Liver (tissue), 9 donors: ENCODE results near the gene OR51B4. TPM values are rescaled to one million over a fixed set of nuclear protein-coding genes. Genes with fewer than 3 reads are reported as not detected.

ENCODE experiments used
- DNase-seq: peaks from one replicate; pipeline ENCODE4 v3.0.0-alpha.2; 2017; ENCODE audit warnings: low spot score
- H3K27ac ChIP-seq, 2 donors: one replicate each; pipeline ENCODE4 v1.7.0; 2013; ENCODE audit warnings: inconsistent platforms in 2 of 2, low read length in 2 of 2, control low read depth in 1 of 2, low read depth in 1 of 2, mild to moderate bottlenecking in 1 of 2
- H3K27me3 ChIP-seq, 4 donors: one replicate each; pipeline versions ENCODE4 v1.6.1 to v1.7.0; 2013; ENCODE audit warnings: low read length in 3 of 4, inconsistent platforms in 1 of 4, mild to moderate bottlenecking in 1 of 4, moderate library complexity in 1 of 4; ENCODE audit not compliant: control insufficient read depth in 4 of 4, insufficient read depth in 4 of 4
- H3K36me3 ChIP-seq, 4 donors: one replicate each; pipeline versions ENCODE4 v1.6.1 to v1.7.0; 2013; ENCODE audit warnings: low read length in 3 of 4, mild to moderate bottlenecking in 3 of 4, low read depth in 1 of 4, moderate library complexity in 1 of 4; ENCODE audit not compliant: control insufficient read depth in 4 of 4, insufficient read depth in 3 of 4
- H3K4me1 ChIP-seq, 4 donors: one replicate each; pipeline versions ENCODE4 v1.6.1 to v1.7.0; 2013; ENCODE audit warnings: low read length in 3 of 4, mild to moderate bottlenecking in 3 of 4, moderate library complexity in 1 of 4; ENCODE audit not compliant: control insufficient read depth in 4 of 4, insufficient read depth in 4 of 4
- H3K4me3 ChIP-seq, 3 donors: one replicate each; pipeline versions ENCODE4 v1.6.1 to v1.7.0; 2013; ENCODE audit warnings: low read length in 3 of 3, control low read depth in 1 of 3, low read depth in 1 of 3, mild to moderate bottlenecking in 1 of 3
- H3K9ac ChIP-seq, 2 donors: one replicate each; pipeline ENCODE4 v1.7.0; 2013; ENCODE audit warnings: low read length in 2 of 2, mild to moderate bottlenecking in 2 of 2, moderate library complexity in 2 of 2, control low read depth in 1 of 2, low read depth in 1 of 2
- H3K9me3 ChIP-seq, 4 donors: one replicate each; pipeline versions ENCODE4 v1.6.1 to v1.7.0; 2013; ENCODE audit warnings: low read length in 3 of 4; ENCODE audit not compliant: control insufficient read depth in 4 of 4
- CTCF ChIP-seq: fragments of 150-350 bp; IDR thresholded peaks from 2 replicates; pipeline ENCODE4 v1.5.1; 2017; ENCODE audit warnings: improper control_type of control experiment, low read depth, low read length; ENCODE audit not compliant: missing input control
- EGR1 ChIP-seq, 2 donors: IDR thresholded peaks; 2 replicates each; pipeline ENCODE4 v1.6.1; 2016 to 2018; ENCODE audit warnings: antibody characterized with exemption in 2 of 2, low read depth in 2 of 2
- FOXA1 ChIP-seq: IDR thresholded peaks from 2 replicates; pipeline ENCODE4 v1.6.1; 2016; ENCODE audit warnings: antibody characterized with exemption
- FOXA2 ChIP-seq: IDR thresholded peaks from 2 replicates; pipeline ENCODE4 v1.6.1; 2016; ENCODE audit warnings: antibody characterized with exemption
- HNF4A ChIP-seq, 2 donors: conservative IDR thresholded peaks; 2 replicates each; pipeline ENCODE4 v1.6.1; 2016; ENCODE audit warnings: antibody characterized with exemption in 2 of 2, mild to moderate bottlenecking in 2 of 2
- HNF4G ChIP-seq: IDR thresholded peaks from 2 replicates; pipeline ENCODE4 v1.6.1; 2016; ENCODE audit warnings: antibody characterized with exemption
- JUND ChIP-seq, 2 donors: IDR thresholded peaks; 2 replicates each; pipeline ENCODE4 v1.6.1; 2016; ENCODE audit warnings: antibody characterized with exemption in 2 of 2
- NR2F2 ChIP-seq: IDR thresholded peaks from 2 replicates; pipeline ENCODE4 v1.6.1; 2016; ENCODE audit warnings: antibody characterized with exemption
- REST ChIP-seq: IDR thresholded peaks from 2 replicates; pipeline ENCODE4 v1.6.1; 2016; ENCODE audit warnings: antibody characterized with exemption, mild to moderate bottlenecking
- SP1 ChIP-seq: IDR thresholded peaks from 2 replicates; pipeline ENCODE4 v1.6.1; 2018; ENCODE audit warnings: antibody characterized with exemption, mild to moderate bottlenecking
- TAF1 ChIP-seq: conservative IDR thresholded peaks from 2 replicates; pipeline ENCODE4 v1.6.1; 2016; ENCODE audit warnings: antibody characterized with exemption, mild to moderate bottlenecking
- YY1 ChIP-seq: IDR thresholded peaks from 2 replicates; pipeline ENCODE4 v1.6.1; 2016; ENCODE audit warnings: antibody characterized with exemption, mild to moderate bottlenecking
- WGBS: extraction: QIAGEN DNeasy Blood & Tissue Kit; methylation state at CpG from one replicate; pipeline ENCODE4 v1.1.7; 2013; 5-methylcytosine and 5-hydroxymethylcytosine counted together
- polyA plus RNA-seq, 2 donors: library from polyadenylated mRNA; stranded (reverse) in 1 of 2; unstranded in 1 of 2; fragments of 200-250 nt in 1 of 2; fragments of >200 nt in 1 of 2; fragmentation: Nextera tagmentation in 1 of 2; extraction: Ambion mirVana in 1 of 2; gene quantifications; one replicate each; pipeline versions ENCODE4 v1.2.1 to v1.2.3, GENCODE V29; 2013 to 2015
- total RNA-seq, 2 donors: library from RNA; depleted of rRNA; stranded (reverse); fragments of >200 nt; gene quantifications; one replicate each; pipeline ENCODE4 v1.2.3, GENCODE V29; 2014
- TF ChIP-seq, protein P1 (sequence below): IDR thresholded peaks from 2 replicates; pipeline ENCODE4 v1.6.1; 2016; ENCODE audit warnings: antibody characterized with exemption
- donor health status: healthy.
- donor health status: healthy.
- donor health status: healthy.
- donor health status: healthy.
- donor health status: healthy.

Gene OR51B4
- total and polyA plus RNA-seq, 4 donors, result not detected

DNA sequence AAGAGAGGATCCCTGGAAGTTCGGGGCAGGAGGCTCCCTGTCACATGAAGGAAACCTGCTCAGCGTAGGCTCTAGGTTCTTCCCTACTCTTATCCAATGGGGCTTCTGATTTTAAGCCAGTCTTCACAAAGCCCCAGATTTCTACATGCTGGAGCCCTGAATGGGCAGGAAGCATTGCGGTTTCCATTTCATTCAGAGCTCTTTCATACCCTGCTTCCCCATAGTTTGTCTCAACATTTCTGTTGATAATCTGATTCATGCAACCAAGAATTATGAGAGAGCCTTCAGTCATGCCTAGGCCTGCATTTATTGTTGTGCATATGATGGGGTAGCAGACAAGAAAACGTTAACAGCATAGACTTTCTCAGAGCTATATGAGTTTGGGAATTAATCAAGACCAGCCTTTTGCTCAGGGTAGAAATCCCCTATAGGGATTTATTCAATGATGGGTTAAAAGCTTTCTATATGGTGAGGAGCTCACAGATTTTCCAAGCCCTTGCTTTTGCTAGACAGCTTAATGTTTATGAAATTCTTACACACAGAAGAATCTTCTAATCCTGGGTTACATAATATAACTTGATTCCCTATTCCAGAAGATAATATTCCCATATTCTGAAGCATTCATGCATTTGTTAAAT lies 15.9 kb downstream of the OR51B4 start:
- no peaks in the 10 kb centered on the region for H3K4me1 ChIP-seq
- 83% methylated on average over 4 of the region's 4 CpGs for WGBS
- no peak overlapping the region for H3K27ac ChIP-seq
- no peaks in the 10 kb centered on the region for H3K9me3 ChIP-seq
- DNase-seq, result no peak
- no peak overlapping the region for H3K4me3 ChIP-seq
- H3K9ac ChIP-seq, result no peak overlapping the region
- H3K36me3 ChIP-seq, result no peaks in the 10 kb centered on the region
- H3K27me3 ChIP-seq, result no peaks in the 10 kb centered on the region
- TF ChIP-seq FOXA2, result no peak
- TF ChIP-seq, protein P1, sequence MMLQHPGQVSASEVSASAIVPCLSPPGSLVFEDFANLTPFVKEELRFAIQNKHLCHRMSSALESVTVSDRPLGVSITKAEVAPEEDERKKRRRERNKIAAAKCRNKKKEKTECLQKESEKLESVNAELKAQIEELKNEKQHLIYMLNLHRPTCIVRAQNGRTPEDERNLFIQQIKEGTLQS, result no peak
- TF ChIP-seq CTCF, result no peak
- no peak for TF ChIP-seq JUND (IDR thresholded peaks at IDR 0.05)
- TF ChIP-seq EGR1 (IDR thresholded peaks at IDR 0.05; ENCODE audit: low read depth in 2 of 2), result no peak
- no peak for TF ChIP-seq TAF1
- TF ChIP-seq FOXA1, result no peak
- no peak for TF ChIP-seq YY1
- no peak for TF ChIP-seq HNF4A (conservative IDR thresholded peaks at IDR 0.05)
- TF ChIP-seq NR2F2, result no peak
- no peak for TF ChIP-seq SP1

GRCh38 chr11:5284637-5285036 lies 17.1 kb downstream of the OR51B4 start:
- Histone ChIP-seq H3K27ac (no peak overlapping the region), H3K9me3 (no peaks in the 10 kb centered on the region), H3K9ac (no peak overlapping the region), H3K27me3 (no peaks in the 10 kb centered on the region), H3K4me3 (no peak overlapping the region), H3K36me3 (no peaks in the 10 kb centered on the region), H3K4me1 (no peaks in the 10 kb centered on the region)
- WGBS, result 88% methylated on average over 2 of the region's 2 CpGs
- DNase-seq, result peak; percentile 82
- TF ChIP-seq JUND (IDR thresholded peaks at IDR 0.05) (no peak), TAF1 (no peak), NR2F2 (no peak), HNF4G (no peak), FOXA1 (no peak), REST (no peak), SP1 (no peak)

DNA sequence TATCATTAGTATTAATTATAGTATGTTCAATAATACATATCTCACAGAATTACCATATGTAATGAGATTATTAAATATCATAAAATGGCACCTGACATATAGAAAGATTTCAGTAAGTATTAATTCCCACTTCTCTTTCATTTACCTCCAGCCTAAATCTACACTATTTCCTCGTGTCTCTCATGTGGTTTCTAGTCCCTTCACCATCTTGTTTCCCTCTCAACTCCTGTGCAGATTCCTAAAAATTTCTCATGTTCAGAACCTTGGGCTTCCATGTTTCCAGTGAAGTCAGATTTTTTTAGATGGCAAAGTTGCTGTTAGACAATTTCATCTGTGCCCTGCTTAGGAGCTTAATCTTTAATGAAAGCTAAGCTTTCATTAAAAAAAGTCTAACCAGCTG lies 17.9 kb downstream of the OR51B4 start:
- H3K9me3 ChIP-seq, result no peaks in the 10 kb centered on the region
- 67% methylated on average over 1 of the region's 1 CpG for WGBS
- no peak overlapping the region for H3K27ac ChIP-seq
- no peak for DNase-seq
- no peaks in the 10 kb centered on the region for H3K27me3 ChIP-seq
- no peaks in the 10 kb centered on the region for H3K4me1 ChIP-seq
- H3K4me3 ChIP-seq, result no peak overlapping the region
- H3K36me3 ChIP-seq, result no peaks in the 10 kb centered on the region
- no peak overlapping the region for H3K9ac ChIP-seq
- TF ChIP-seq YY1, result no peak
